Spleen (tissue), 11 donors: ENCODE data around the gene TEX2. TPM values are rescaled to one million over a fixed set of nuclear protein-coding genes. Genes with fewer than 3 reads are reported as not detected.

Experiments used
- DNase-seq: peaks from one replicate; pipeline ENCODE4 v3.0.0-alpha.2; 2020
- H3K27ac ChIP-seq, 8 donors: fragments of 200-600 bp; sonication (generic) in 7 of 8; 1 replicate in 4 of 8; 2 replicates in 4 of 8; pipeline versions ENCODE4 v1.5.0 to v1.8.0; 2016 to 2021; ENCODE audit warnings: inconsistent platforms in 4 of 8, mild to moderate bottlenecking in 4 of 8, moderate library complexity in 1 of 8
- H3K27me3 ChIP-seq, 7 donors: fragments of 200-600 bp; sonication (generic) in 6 of 7; replicated peaks in 1 of 7; 1 replicate in 4 of 7; 2 replicates in 3 of 7; pipeline versions ENCODE4 v1.5.0 to v1.8.0; 2016 to 2021; ENCODE audit warnings: inconsistent platforms in 3 of 7, mild to moderate bottlenecking in 1 of 7
- H3K36me3 ChIP-seq, 6 donors: fragments of 200-600 bp; sonication (generic) in 5 of 6; 1 replicate in 4 of 6; 2 replicates in 2 of 6; pipeline versions ENCODE4 v1.5.0 to v1.8.0; 2016 to 2021; ENCODE audit warnings: inconsistent platforms in 2 of 6
- H3K4me1 ChIP-seq, 6 donors: fragments of 200-600 bp; sonication (generic) in 5 of 6; 1 replicate in 3 of 6; 2 replicates in 3 of 6; pipeline versions ENCODE4 v1.5.0 to v1.8.0; 2016 to 2021; ENCODE audit warnings: inconsistent platforms in 3 of 6
- H3K4me3 ChIP-seq, 8 donors: fragments of 200-600 bp; sonication (generic) in 7 of 8; 1 replicate in 4 of 8; 2 replicates in 4 of 8; pipeline versions ENCODE4 v1.5.0 to v1.8.0; 2016 to 2021; ENCODE audit warnings: inconsistent platforms in 4 of 8, mild to moderate bottlenecking in 4 of 8, moderate library complexity in 2 of 8
- H3K9me3 ChIP-seq, 8 donors: fragments of 200-600 bp; sonication (generic) in 7 of 8; 1 replicate in 4 of 8; 2 replicates in 4 of 8; pipeline versions ENCODE4 v1.5.0 to v1.8.0; 2016 to 2021; ENCODE audit warnings: inconsistent platforms in 4 of 8
- CTCF ChIP-seq, 11 experiments: fragments of 200-600 bp in 7 of 11; fragments of 450-650 bp in 4 of 11; sonication (generic) in 4 of 11; IDR thresholded peaks in 8 of 11; conservative IDR thresholded peaks in 3 of 11; 1 replicate in 7 of 11; 2 replicates in 4 of 11; pipeline versions ENCODE4 v1.4.0 to v1.8.0; 2016 to 2021; ENCODE audit warnings: antibody characterized with exemption in 11 of 11, inconsistent platforms in 4 of 11, mild to moderate bottlenecking in 1 of 11
- POLR2A ChIP-seq, 3 donors: fragments of 450-650 bp; IDR thresholded peaks; one replicate each; pipeline ENCODE4 v1.5.1; 2017; ENCODE audit warnings: antibody characterized with exemption in 3 of 3, mild to moderate bottlenecking in 1 of 3
- POLR2AphosphoS5 ChIP-seq, 3 donors: sonication (generic); formaldehyde crosslinking; IDR thresholded peaks; one replicate each; pipeline ENCODE4 v1.5.1; 2017; ENCODE audit warnings: antibody characterized with exemption in 3 of 3
- WGBS, 5 donors: extraction: QIAGEN DNeasy Blood & Tissue Kit in 3 of 5; methylation state at CpG; one replicate each; pipeline versions ENCODE4 v1.1.5 to v1.1.7; 2013 to 2018; 5-methylcytosine and 5-hydroxymethylcytosine counted together
- intact Hi-C: fragments of 100-400 bp; cut with DNase I; formaldehyde crosslinking; loops from one replicate; pipeline ENCODE4 v1.15.0; 2023; ENCODE audit warnings: low total_unique reads
- polyA plus RNA-seq, 3 donors: library from polyadenylated mRNA; stranded (reverse); fragments of 200-250 nt; gene quantifications; one replicate each; pipeline ENCODE4 v1.2.1, GENCODE V29; 2013
- total RNA-seq, 7 donors: library from RNA; depleted of rRNA in 3 of 7; stranded (reverse); fragments of >200 nt in 3 of 7; fragmentation: NEBNext Ultra II Directional in 4 of 7; extraction: Animal tissue kit (Norgen Biotek cat#: 25700) in 4 of 7; gene quantifications; one replicate each; pipeline versions ENCODE4 v1.1.0 to v1.2.1, GENCODE V29; 2016 to 2021
- donor health status: healthy with polysubstance abuse.
- donor health status: DM: no; HTN: no; CAD: no; lungs with moderate emphysema.
- donor health status: DM: no; HTN: no; CAD: no.
- donor health status: Bipolar disorder and iron deficiency.
- donor health status: healthy.
- donor health status: DM: no; HTN: no; CAD: no.
- donor health status: DM: yes; HTN: yes; CAD: no.

Gene TEX2
- total and polyA plus RNA-seq, 10 donors = 3.0 to 44.5 (median 26.7) TPM

DNA sequence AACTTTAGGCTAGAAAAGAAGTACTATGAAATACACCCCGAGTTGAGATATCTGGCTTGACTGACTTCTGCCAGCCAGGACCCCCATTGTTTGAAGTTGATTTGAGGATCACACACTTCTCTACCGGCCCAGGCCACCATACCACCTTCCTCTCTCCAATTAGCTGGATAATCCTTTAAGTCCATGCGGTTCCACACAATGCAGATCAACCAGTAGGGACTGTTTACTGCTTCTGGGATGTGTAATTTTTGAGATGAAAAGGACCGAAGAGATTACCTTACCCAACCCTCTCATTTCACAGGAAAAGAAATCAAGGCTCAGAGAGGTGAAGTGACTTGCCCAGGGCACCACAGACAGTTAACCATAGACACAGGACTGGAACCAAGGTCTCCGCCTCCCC lies 153.7 kb downstream of the TEX2 start:
- H3K27ac ChIP-seq = peak overlapping the region in 1 of 8 donors; percentile 39
- H3K4me1 ChIP-seq = peaks cover 0 to 95% (median 34%) of the 10 kb centered on the region in 6 donors
- intact Hi-C loops = no loop called here

DNA sequence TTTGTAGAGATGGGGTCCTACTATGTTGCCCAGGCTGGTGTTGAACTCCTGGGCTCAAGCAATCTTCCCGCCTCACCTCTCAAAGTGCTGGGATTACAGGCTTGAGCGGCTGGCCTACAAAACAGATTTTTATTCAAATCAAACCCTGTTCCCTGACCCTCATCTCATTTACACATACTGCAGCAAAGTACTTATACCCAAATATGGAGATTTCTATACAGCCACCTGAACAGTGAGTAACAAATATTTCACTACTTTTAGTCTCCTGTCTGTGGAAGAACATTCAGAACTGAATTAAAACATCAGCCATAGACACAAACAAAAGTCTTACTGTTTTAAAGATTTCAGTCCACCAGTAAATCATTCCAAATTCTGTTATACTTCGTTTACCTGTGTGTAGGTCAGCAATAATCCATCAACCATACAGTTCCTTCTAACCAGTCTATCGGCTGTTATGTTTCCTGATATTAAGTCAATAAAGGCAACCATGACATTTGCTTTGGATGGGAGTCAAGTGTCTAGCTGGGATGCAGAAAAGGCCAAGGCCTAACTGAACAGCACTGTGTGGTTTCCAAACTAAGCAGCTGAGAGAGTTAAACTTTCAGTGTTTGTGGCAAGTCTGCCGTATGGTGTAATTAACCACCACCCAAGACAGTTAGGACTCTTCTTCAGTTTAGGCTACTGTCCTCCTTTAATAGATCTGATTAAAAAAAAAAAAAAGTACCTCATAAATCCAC lies 155.4 kb downstream of the TEX2 start:
- Histone ChIP-seq H3K27me3 (no peaks in the 10 kb centered on the region), H3K36me3 (no peaks in the 10 kb centered on the region), H3K9me3 (no peaks in the 10 kb centered on the region), H3K4me1 (peaks cover 0 to 97% (median 38%) of the 10 kb centered on the region in 6 donors), H3K27ac (peak overlapping the region in 3 of 8 donors; percentile 2 to 49 (median 14)), H3K4me3 (no peak overlapping the region)
- WGBS, 5 donors = 61 to 80% (median 67%) methylated on average over 5 of the region's 5 CpGs
- no peak for TF ChIP-seq POLR2A (IDR thresholded peaks at IDR 0.05)
- no peak for TF ChIP-seq CTCF (IDR thresholded peaks at IDR 0.05 in 8 of 11, conservative IDR thresholded peaks at IDR 0.05 in 3 of 11)
- no peak for TF ChIP-seq POLR2AphosphoS5 (IDR thresholded peaks at IDR 0.05)
- no peak for DNase-seq
- intact Hi-C loops = no loop called here

More for the DNA sequence above, 153.7 kb downstream of the TEX2 start:
- no peaks in the 10 kb centered on the region for H3K36me3 ChIP-seq
- TF ChIP-seq CTCF (IDR thresholded peaks at IDR 0.05 in 8 of 11, conservative IDR thresholded peaks at IDR 0.05 in 3 of 11) (no peak), POLR2AphosphoS5 (IDR thresholded peaks at IDR 0.05) (no peak), POLR2A (IDR thresholded peaks at IDR 0.05) (no peak)
- no peaks in the 10 kb centered on the region for H3K27me3 ChIP-seq
- no peaks in the 10 kb centered on the region for H3K9me3 ChIP-seq
- 82 to 94% (median 84%) methylated on average over 5 of the region's 5 CpGs for WGBS, 5 donors
- no peak overlapping the region for H3K4me3 ChIP-seq
- DNase-seq = no peak

DNA sequence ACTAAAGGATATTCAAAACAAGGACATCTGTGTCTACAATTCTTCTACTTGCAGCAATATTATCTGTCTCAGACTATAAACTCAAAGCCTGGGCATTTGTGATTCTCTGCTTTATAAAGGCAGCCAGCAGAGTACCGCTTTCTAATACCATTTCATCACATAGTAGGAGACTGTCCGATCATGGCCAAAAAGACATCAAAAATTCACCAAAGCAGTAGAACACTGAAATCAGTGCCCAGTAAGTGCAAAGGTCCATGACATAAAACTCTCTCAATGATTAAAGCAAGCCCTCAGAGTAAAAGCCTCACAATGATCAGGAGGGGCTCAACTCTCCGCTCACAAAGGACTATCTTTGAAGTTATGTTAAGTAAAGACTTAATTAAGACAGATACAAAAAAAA lies 156.1 kb downstream of the TEX2 start:
- Histone ChIP-seq H3K27me3 (no peaks in the 10 kb centered on the region), H3K27ac (peak overlapping the region in 3 of 8 donors; percentile 1 to 49 (median 14)), H3K4me3 (no peak overlapping the region), H3K36me3 (peaks cover 0 to 7% (median 0%) of the 10 kb centered on the region in 6 donors), H3K4me1 (peaks cover 0 to 97% (median 34%) of the 10 kb centered on the region in 6 donors), H3K9me3 (no peaks in the 10 kb centered on the region)
- no peak for TF ChIP-seq POLR2AphosphoS5 (IDR thresholded peaks at IDR 0.05)
- TF ChIP-seq POLR2A (IDR thresholded peaks at IDR 0.05) = no peak
- TF ChIP-seq CTCF (IDR thresholded peaks at IDR 0.05 in 8 of 11, conservative IDR thresholded peaks at IDR 0.05 in 3 of 11) = no peak
- intact Hi-C loops = no loop called here
- no peak for DNase-seq
- WGBS, 5 donors = 92 to 96% (median 94%) methylated on average over 3 of the region's 3 CpGs
